GM12874 (cell line): ENCODE results near the gene FBXO10.
A peak's percentile ranks its signal among the peaks of the same experiment; 100 is the strongest.

Source experiments
- CTCF ChIP-seq: IDR thresholded peaks from 2 replicates; pipeline ENCODE4 v1.5.1; 2011; ENCODE audit warnings: low read depth, mild to moderate bottlenecking, control low read depth, low read length, moderate library complexity; ENCODE audit not compliant: insufficient read depth

FBXO10 gene

GRCh38 chr9:37592108-37592951, 16.1 kb upstream of the FBXO10 start, which contains the start of gene TOMM5:
Gene TOMM5 (minus strand): TSS chr9:37592597. CDS start chr9:37592532, 65 bp downstream.
- TF ChIP-seq CTCF, result no peak

- no peak for TF ChIP-seq CTCF
Measured at GRCh38 chr9:37587521-37587920, 11.3 kb upstream of the FBXO10 start.

DNA sequence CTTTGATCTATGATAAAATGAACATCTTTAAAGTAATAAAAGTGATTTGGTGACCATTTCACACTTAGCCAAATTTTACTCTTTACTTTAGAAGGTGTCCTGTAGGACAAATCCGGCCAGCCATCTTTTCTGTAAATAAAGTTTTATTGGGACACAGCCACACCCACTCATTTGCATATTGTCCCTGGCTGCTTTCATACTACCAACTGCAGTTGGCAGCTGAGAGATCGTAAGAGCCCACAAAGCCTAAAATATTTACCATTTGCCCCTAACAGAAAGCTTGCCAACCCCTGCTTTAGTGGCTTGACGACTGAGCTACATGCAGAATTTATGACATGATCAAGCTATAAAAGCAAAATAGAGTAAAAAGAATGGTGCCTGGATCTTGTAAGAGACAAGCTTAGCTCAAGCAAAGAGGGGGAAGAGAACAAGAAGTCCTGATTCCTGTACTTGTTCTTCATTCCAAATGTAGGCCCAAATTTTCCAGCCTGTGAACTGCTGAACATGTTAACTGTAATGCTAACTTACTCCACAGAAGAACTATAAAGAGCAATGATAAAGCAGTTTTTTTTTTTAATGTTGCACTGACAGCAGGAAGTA, 7.4 kb upstream of the FBXO10 start:
- no peak for TF ChIP-seq CTCF

DNA sequence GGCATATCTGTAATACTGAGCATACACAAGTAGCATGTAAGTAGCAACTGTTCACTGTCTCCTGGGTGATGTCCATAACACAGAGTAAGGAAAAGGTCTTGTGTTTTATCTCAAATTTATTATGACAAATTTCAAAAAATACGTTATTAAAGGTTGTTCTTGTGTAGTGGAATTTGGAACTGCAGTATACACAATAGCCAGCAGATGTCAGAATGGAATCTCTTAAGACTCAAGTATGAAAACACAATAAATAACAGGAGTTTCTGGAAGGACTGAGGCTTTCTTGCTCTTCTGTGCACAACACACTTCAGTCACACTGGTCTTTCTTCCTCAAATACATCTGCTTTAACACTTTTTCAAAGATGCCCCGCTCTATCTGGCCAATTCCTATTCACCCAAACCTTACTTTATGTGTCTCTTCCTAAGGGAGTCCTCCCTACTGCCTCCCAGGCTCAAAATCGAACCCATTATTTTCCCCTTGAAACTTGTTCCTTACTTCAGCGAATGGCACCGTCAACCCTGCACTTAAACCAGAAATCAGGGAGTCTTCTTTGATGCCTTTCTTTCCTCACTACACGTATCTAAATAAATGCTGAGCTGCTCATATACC, 6.5 kb upstream of the FBXO10 start:
- TF ChIP-seq CTCF, result peak; percentile 38; the same call in 1 of the 2 replicates

DNA sequence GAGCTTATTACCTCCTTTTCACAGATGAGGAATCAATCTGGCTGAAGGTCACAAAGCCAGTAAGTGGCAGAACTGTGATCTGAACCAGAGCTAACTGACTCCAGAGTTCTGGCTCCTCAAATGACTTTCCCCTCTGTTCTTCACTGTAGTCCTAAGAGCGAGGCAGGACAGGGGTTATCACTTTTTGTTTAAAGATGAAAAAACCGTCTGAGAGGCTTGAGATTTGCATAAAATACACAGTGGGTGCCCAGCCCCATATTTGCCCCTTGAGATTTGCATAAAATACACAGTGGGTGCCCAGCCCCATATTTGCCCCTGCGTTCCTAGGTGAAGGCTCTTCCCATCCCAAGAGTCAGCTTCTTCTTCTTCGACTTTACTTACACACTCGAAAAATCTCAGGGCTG, 667 bp downstream of the FBXO10 start:
- TF ChIP-seq CTCF, result no peak

DNA sequence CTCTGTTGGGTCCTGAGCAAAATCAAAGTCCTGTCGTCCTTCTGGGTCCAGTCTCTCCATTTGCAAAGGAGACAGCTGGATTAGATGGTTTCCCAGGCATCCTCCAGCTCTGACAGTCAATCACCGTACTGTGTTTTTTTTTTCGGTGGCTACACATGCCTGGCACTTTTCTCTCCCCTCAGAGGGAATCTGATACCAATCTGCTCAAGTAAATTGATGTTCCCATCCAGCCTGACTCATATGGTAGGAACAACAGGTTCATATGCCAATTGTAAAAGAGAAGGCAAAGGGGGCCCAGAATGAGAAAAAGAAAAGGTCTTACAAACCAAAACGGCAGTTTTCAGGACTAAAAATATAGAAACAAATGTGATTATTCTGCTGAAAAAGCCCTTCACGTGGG, 1.2 kb downstream of the FBXO10 start:
- TF ChIP-seq CTCF, result no peak

GRCh38 chr9:37574241-37574721, 1.9 kb downstream of the FBXO10 start:
- TF ChIP-seq CTCF, result no peak
